ENCODE data around the gene DIPK2A.

The DIPK2A gene, protein sequence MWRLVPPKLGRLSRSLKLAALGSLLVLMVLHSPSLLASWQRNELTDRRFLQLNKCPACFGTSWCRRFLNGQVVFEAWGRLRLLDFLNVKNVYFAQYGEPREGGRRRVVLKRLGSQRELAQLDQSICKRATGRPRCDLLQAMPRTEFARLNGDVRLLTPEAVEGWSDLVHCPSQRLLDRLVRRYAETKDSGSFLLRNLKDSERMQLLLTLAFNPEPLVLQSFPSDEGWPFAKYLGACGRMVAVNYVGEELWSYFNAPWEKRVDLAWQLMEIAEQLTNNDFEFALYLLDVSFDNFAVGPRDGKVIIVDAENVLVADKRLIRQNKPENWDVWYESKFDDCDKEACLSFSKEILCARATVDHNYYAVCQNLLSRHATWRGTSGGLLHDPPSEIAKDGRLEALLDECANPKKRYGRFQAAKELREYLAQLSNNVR

DNA sequence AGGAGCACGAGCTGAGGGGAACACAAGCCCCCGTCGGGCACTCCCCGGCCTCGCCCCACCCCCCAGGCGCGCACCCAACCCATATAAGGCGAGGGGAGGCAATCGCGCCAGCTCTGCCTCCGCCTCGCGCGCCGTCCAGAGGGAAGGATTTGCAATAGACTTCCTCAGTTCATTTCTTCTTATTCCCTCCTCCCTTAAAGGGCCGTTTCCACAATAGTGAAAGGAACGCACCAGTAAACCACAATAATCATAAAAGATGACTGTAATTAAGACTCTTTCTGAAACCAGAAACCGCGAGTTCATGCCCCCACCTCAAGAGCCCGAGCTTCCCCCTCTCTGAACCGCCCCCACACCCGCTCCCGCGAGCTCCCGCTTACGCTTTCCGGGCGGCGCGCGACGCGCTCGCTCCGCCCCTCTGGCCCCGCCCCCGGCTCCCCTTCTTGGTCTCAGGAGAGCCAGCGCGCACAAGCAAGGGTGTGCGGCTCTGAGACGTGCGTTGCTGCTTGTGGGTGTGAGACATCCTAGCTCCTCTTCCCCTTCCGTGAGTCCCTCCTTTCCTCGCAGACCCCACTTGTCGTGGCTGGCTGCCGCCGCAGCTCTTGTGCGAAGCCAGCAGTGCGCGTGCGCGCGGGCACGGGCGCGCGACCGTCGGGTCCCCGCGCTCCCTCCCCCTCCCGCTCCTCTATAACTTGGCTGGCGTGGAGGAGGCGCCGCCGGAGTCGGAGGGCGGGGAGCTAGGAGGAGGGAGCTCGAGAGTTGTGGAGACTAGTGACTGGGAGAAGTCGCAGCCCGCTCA, at the start of gene DIPK2A:
DIPK2A (plus strand) TSS at position 465 of the 796 bp plus-strand sequence. CDS start 510 bp downstream, outside the sequence.
- peak; percentile 80 to 89 for DNase-seq (ENCODE audit: low read depth in 2 of 2)

DNA sequence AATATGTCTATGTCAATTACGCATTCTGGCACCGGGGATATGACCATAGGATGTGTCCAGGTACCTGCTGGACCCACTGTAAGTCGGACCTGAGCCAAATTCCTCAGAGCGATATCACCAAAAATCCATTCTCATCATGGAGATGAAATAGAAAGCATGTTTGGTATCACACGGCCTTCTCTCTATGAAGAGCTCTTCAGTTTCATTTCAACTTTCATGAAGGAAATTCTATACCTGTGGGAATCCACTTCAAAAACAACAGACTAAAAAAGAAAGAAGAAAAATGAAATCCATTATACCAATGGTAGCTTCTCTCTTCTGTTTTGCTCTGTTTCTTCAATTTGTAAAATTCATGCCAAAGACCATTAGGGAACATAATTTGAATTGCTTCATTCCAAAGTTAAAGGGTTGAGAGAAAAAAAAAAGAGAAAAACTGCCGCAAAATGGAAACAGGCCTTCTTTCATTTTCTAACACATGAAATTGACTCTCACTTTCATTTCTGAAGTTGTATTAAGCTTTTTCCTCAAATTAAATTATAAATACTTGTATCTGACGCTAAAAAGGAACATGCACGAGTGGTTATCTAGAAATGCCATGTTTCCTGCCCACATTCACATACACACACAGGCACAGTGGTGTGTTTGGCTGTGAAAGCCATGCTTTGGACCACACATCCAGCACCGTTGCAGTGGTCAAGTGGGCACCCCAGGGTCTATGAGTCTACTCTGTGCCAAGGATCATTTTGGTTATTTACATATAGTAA, 46.9 kb upstream of the DIPK2A start:
- DNase-seq (ENCODE audit: low read depth in 2 of 2): no peak

DNA sequence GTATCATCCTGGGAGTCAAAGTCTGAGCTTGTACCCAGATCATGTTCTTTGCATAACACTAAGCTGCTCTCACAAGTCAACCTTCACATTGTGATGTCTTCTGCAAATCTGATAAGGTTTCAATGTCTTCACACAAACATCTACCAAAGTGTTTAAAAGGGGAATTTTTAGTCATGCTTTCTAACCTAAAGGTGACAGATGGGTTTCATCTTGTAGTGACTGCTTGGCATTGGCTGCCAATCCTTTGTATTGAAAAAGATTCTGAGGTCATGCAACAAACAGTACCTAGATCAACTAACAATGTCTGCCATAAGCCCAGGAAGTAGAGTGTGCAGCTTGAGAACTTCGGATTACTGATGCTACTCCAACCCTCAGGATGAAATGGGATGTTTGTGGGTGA, 43.6 kb upstream of the DIPK2A start:
- DNase-seq (ENCODE audit: low read depth in 2 of 2): no peak

DNA sequence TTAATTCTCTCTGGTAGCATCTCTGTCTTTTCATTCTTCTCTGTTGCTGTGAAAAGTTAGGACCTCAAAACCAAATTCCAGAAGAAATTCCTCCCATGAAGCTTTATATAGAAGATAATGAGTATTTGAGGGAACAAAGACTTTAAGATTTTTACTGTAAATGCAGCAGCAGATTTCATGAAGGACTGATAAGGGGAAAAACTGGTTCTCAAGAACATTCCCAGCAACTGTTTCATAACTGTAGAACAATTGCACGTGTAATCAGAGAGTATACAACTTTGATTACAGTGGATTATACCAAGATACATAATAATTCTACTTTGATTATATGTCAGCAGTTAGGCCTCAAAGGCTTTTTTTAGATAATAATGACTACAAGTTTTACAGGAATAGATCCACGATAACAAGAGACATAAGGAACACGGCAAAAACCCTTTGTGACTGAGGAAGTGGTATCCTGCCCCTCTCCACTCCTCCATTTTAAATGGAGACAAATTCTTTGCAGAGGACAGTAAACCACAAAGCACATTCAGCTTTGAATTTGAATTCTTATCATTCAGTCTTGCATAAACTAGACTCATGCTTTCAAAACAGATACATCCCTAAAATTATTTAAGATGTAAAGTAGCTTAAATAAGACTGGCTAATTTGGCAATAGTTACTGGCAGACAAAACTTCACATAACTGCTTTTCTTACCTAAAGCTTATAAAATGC, 42.9 kb upstream of the DIPK2A start:
- no peak for DNase-seq (ENCODE audit: low read depth in 2 of 2)

DNA sequence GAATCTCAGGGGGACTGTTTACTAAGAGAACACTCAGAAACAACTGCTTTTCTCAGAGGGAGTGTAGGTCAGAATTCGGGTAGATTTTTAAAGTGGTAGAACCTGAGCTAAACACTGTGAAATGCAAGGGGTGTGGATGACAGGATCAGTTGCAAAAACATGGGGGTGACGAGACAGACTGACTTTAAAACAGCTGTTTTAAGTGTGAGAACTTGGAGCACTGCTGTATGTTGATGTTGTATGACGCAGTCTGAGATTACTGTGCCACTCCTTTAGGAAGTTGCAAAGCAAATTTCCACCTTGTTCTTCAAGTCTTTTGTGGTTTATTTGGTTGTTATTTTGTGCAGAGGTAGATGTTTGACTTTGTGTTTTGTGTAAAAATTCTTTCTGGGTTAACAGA, 36.8 kb upstream of the DIPK2A start:
- DNase-seq (ENCODE audit: low read depth in 2 of 2): no peak

DNA sequence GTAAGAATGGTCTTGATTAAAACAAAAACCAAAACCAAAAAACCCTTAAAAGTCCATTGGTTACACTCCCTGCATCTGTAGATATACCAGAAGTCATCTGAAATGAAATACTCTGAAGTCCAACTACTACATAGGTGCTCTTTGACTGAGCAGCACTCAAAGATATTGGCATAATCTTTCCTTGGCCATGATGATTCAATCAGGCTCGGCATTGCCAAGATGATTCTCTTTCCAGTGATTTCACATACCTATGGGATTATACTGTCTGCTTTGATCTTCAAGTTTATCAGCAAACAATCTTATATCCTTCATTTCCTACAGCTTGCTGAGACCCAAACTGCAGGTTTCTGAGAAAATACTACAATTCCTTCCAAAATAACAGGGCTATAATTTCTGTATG, 35.9 kb upstream of the DIPK2A start:
- no peak for DNase-seq (ENCODE audit: low read depth in 2 of 2)

DNA sequence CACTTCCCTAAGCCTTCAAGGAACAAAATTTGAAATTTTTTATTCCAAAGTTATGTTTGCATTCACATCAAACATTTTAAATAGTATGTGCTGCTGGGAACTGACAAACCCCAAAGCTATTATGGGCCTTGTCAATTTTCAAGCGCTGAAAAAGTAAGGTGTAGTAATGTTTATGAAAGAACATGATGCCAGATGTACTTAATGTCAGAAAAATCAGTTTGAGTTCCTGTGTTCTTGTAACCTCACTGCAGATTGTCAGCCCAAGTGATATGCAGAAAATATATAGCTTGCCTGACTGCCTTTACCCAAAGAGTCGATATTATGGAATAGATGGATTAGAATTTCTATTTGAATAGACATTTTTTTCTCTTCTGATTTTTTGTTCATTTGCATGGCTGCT, 20.8 kb upstream of the DIPK2A start:
- DNase-seq (ENCODE audit: low read depth in 2 of 2): no peak

DNA sequence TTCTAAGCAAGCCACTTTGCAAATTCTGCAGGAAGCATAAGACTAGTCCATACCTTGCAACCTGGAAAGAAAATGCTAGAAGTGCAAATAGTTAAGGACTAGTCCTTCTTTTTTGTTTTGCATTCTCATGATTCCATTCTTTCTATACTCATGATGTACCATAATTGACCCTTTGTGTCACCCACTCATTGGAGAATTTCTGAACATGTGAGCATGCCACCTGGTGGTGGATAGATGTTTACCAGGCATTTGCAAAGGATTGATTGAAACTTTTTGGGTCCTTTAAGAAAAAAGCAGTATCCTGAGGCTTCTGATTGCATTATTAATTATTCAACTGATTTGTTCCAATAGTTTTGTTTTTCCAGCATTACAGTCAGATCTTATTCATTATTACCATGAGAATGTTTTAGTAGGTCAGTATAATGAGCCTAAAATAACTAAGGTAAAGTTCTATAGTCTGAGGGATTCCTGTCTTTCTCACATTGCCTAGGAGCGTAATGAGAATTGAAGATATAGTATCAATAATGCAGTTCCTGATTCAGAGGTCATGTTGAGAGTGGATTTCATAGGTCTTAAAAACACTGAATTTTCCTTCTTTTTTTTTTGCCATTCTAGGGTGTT, 20.2 kb upstream of the DIPK2A start:
- DNase-seq (ENCODE audit: low read depth in 2 of 2): peak in 1 of 2 donors; percentile 7

DNA sequence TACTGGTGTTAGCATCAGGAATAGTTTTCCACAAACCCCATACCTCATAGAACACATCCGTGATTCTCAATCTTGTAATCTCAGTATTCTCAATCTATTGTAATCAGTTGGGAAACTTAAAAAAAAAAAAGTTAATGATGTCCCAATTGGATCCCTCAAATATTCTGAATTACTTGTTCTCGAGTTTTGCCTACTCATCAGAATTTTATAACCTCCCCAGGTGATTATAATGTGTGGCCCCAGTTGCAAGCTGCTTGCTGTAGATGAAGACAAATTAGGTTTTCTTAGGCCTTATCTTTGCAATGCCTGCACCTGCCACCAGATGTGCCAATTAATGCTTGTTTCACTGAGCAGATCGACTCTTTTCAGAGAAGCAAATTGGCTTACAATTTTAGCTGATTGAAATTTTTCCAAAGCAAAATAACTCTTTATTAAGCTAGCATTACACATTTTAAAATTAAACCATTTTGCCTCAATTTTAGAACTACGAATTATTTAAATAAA, 19.0 kb upstream of the DIPK2A start:
- DNase-seq (ENCODE audit: low read depth in 2 of 2): no peak

DNA sequence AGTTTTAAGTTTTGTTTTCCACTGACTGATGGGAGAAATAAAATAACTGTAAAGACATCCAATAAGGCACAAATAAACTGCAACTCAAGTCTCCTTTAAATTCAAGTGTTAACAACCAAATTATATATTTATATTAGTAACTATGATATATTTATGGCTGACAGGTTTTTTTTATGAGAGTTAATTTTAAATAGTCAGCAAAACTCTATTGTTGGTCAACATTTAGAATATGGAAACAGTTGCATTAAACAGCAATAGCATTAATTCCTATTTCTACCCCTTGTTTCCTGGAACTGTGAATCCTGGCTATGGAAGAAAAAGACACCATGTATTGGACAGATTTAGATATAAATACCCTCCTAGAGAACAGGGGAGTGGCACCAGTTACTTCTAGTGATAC, 16.5 kb upstream of the DIPK2A start:
- DNase-seq (ENCODE audit: low read depth in 2 of 2): no peak

DNA sequence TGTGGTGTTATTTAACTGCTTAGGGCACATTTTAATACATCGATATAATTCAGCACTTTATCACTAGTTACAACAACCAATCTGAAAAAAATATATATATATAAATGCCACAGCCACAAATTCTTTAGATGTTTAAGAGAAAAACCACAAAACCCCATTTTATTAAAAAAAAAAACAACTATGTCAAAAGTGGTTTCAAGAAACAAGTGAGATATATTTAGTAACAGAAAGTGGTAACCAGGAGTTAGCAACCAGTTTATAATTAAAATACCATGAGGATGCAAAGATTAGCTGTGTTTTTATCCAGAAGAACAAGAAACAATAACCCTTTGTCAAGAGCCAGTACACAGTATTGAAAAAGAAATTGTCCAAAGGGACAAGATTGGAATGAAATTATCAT, 14.8 kb upstream of the DIPK2A start:
- DNase-seq (ENCODE audit: low read depth in 2 of 2): no peak

DNA sequence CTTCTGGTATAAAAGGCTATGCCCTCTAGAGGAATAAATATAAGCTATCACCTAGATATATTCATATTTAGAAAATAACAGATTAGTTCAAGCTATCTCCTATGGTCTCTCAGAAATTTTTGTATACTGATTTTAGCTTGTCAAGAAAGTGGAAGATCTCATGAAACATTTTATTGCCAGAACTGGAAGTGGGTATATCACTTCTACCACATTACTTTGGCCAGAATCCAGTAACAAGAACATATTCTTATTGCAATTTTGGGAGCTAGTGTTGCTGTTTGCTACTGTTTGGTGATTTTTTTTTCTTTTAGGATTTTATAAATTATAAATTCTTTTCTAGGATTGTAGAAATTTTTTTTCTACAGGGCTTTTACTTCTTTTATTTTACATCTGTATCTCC, 14.2 kb upstream of the DIPK2A start:
- no peak for DNase-seq (ENCODE audit: low read depth in 2 of 2)

DNA sequence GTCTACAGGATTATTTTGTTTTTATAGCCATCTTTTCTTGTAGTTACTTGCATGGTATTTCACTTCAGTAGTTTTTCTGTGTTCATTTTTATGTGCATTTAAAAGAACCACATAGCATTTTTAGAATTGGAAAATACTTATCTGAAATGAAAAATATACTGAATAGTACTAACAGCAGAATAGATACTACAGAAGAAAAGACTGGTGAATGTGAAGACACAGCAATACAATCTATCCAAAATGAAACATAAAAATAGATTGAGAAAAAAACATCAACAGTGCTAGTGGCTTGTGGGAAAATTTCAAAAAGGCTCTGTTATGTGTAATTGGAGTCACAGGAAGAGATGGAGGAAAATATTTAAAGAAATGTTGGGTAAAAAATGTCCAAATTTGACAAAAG, 12.7 kb upstream of the DIPK2A start:
- DNase-seq (ENCODE audit: low read depth in 2 of 2): no peak

DNA sequence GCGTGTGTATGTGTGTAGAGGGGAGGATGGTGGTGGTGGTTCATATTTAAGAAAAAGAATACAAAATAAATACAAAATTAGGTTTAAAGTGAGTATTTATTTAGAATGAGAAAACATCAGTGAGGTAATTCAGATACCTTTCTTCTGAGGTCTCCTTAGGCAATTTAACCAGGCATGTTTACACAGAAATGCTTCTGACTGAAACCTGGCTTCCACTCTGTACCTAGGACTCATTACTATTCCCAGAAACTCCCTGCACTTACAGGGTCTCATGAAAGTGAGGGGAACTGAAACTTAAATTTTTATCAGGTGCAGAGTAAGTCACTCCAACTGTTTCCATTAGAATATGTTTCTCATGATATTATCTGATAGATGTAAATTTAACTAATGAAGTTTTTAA, 10.3 kb upstream of the DIPK2A start:
- no peak for DNase-seq (ENCODE audit: low read depth in 2 of 2)

DNA sequence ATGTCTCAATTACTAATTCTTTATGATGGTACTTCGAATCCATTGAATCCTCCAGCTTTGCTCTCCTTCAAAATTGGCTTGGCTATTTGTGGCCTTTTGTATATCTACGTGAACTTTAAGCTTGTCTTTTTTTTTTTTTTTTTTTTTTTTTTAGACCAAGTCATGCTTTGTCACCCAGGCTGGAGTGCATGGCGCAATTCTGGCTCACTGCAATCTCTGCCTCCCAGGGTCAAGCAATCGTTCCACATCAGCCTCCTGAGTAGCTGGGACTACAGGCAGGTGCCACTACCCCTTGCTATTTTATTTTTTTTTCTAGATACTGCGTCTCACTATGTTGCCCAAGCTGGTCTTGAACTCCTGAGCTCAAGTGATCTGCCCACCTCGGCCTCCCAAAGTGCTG, 7.7 kb upstream of the DIPK2A start:
- DNase-seq (ENCODE audit: low read depth in 2 of 2): no peak

DNA sequence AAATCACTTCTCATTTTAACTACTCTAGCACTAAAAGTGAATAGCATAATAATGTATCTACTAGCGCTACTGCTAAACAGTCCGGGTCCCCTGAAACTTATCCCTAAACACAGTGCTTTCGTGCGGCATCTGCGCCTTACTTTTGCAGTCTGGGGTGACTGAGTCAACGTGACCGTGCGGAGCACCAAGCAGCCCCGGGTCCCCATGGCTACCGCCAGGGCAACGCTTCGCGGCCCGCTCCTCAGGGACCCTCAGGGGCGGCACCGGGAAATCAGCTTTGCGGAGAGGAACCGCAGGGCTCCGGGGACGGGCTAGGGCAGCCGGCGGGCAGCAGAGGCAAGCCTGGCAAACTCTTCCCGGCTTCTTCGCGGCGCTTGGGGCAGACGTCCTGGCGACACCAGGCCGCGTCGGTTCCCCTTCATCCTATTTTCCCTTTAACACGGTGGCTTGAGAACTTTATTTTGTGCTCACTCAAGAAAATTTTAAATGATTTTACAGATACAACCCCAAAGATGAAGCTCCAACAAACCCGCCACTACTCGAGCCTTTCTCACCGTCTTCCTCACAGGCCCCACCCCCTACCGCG, 757 bp upstream of the DIPK2A start:
- peak; percentile 15 to 22 for DNase-seq (ENCODE audit: low read depth in 2 of 2)

DNA sequence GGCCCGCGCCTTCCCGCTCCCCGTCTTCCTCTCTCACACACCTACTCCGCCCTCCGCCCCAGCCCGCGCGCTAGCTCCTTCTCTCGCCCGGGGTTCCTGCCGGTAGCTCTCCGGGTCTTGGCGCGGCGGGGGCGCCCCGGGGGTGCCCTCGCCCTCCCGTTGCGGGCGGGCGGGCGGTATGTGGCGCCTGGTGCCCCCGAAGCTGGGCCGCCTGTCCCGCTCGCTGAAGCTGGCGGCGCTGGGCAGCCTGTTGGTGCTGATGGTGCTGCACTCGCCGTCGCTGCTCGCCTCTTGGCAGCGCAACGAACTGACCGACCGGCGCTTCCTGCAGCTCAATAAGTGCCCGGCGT, 507 bp downstream of the DIPK2A start:
- peak in 1 of 2 donors; percentile 14 for DNase-seq (ENCODE audit: low read depth in 2 of 2)

DNA sequence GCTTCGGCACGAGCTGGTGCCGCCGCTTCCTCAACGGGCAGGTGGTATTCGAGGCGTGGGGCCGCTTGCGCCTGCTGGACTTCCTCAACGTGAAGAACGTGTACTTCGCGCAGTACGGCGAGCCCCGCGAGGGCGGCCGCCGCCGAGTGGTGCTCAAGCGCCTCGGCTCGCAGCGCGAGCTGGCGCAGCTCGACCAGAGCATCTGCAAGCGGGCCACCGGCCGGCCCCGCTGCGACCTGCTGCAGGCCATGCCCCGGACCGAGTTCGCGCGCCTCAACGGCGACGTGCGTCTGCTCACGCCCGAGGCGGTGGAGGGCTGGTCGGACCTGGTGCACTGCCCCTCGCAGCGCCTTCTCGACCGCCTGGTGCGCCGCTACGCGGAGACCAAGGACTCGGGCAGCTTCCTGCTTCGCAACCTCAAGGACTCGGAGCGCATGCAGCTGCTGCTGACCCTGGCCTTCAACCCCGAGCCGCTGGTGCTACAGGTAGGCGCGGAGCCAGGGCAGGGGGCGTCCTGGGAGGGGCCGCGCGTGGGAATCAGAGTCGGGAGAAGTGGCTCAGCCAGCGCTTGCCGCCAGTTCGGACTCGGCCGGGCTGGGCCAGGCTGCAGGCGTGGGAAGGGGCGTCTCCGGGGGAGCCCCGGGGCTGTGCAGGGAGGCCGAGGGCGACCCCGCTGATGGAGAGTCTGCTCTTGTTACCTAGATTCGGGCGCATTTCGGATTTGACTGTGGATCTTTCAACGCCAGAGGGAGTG, 1.1 kb downstream of the DIPK2A start:
- peak in 1 of 2 donors; percentile 17 for DNase-seq (ENCODE audit: low read depth in 2 of 2)

DNA sequence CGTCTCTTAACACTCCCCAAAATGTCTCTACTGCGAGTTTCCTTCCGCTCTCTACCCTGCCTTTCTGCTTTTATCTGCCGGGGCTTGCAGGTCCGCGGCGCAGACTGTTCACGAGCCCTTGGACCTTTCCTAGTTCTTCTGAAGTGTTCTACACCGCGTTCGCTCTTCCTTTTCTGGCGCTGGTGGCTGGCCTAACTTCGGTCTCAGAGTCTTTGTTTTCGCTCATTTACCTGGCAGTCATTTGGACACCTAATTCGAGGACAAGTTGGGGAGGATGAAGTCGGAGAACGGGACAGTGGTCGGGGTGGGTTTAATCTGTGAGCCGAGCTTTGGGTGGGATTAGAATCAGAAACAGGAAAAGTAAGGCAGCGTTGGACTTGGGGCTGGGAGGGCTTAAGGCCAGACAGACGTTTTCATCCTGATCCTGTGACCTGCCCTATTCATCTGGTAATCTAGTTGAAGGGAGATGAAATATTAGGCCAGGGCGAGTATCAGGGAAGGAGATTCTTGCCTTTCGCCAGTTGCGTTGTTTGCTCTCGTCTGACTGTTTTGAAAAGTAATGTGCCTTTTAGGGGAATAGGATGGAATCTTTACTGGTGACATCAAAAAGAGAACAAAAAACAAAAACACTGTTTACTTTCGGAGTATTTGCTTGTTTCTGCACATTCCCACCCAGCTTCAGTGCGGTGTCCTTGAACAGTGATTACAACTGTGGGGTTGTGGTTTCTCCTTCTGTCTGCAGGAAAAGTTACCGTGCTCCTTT, 1.8 kb downstream of the DIPK2A start:
- DNase-seq (ENCODE audit: low read depth in 2 of 2): peak; percentile 32 to 37

All from stimulated activated CD8-positive, alpha-beta memory T cell treated with anti-CD3 and anti-CD28 coated beads, Interleukin-7, amount 100 ng/mL, for 1 hour (primary cell).